ENCODE data around the gene RNF25.

RNF25 gene

GRCh38 chr2:218642786-218643185 lies 29.0 kb downstream of the RNF25 start:
- H3K4me1 ChIP-seq (ENCODE audit: control insufficient read depth in 1 of 2, insufficient read depth in 1 of 2, low read depth in 1 of 2, low read length in 1 of 2), result no peaks in the 10 kb centered on the region
- H3K27ac ChIP-seq, result no peak overlapping the region
- no peak overlapping the region for H3K4me3 ChIP-seq (ENCODE audit: low read depth in 1 of 2, low read length in 1 of 2)
- H3K27me3 ChIP-seq, result no peaks in the 10 kb centered on the region
- H3K9me3 ChIP-seq, result no peaks in the 10 kb centered on the region
- peaks cover 90% of the 10 kb centered on the region for H3K36me3 ChIP-seq
- TF ChIP-seq CTCF (IDR thresholded peaks at IDR 0.05), result no peak

- no peak overlapping the region for H3K27ac ChIP-seq
- no peak overlapping the region for H3K4me3 ChIP-seq (ENCODE audit: low read depth in 1 of 2, low read length in 1 of 2)
- peaks cover 91% of the 10 kb centered on the region for H3K36me3 ChIP-seq
- H3K4me1 ChIP-seq (ENCODE audit: control insufficient read depth in 1 of 2, insufficient read depth in 1 of 2, low read depth in 1 of 2, low read length in 1 of 2), result no peaks in the 10 kb centered on the region
- TF ChIP-seq CTCF (IDR thresholded peaks at IDR 0.05), result no peak
- no peaks in the 10 kb centered on the region for H3K9me3 ChIP-seq
- no peaks in the 10 kb centered on the region for H3K27me3 ChIP-seq
Observed at GRCh38 chr2:218642121-218642656, 29.6 kb downstream of the RNF25 start.

- no peaks in the 10 kb centered on the region for H3K9me3 ChIP-seq
- no peaks in the 10 kb centered on the region for H3K27me3 ChIP-seq
- no peak overlapping the region for H3K4me3 ChIP-seq (ENCODE audit: low read depth in 1 of 2, low read length in 1 of 2)
- TF ChIP-seq CTCF (IDR thresholded peaks at IDR 0.05), result no peak
- H3K36me3 ChIP-seq, result peaks cover 92% of the 10 kb centered on the region
- H3K4me1 ChIP-seq (ENCODE audit: control insufficient read depth in 1 of 2, insufficient read depth in 1 of 2, low read depth in 1 of 2, low read length in 1 of 2), result peaks cover 6% of the 10 kb centered on the region in 2 experiments
- no peak overlapping the region for H3K27ac ChIP-seq
Observed at GRCh38 chr2:218638372-218638771, 33.4 kb downstream of the RNF25 start.

- no peak for TF ChIP-seq CTCF (IDR thresholded peaks at IDR 0.05)
- Histone ChIP-seq H3K4me1 (ENCODE audit: control insufficient read depth in 1 of 2, insufficient read depth in 1 of 2, low read depth in 1 of 2, low read length in 1 of 2) (peaks cover 6% of the 10 kb centered on the region in 2 experiments), H3K27me3 (no peaks in the 10 kb centered on the region), H3K36me3 (peaks cover 78% of the 10 kb centered on the region), H3K9me3 (no peaks in the 10 kb centered on the region), H3K4me3 (ENCODE audit: low read depth in 1 of 2, low read length in 1 of 2) (no peak overlapping the region), H3K27ac (no peak overlapping the region)
Observed at GRCh38 chr2:218635719-218636118, 36.1 kb downstream of the RNF25 start.

- H3K36me3 ChIP-seq, result peaks cover 41% of the 10 kb centered on the region
- H3K9me3 ChIP-seq, result no peaks in the 10 kb centered on the region
- H3K27ac ChIP-seq, result no peak overlapping the region
- TF ChIP-seq CTCF (IDR thresholded peaks at IDR 0.05), result no peak
- H3K4me3 ChIP-seq (ENCODE audit: low read depth in 1 of 2, low read length in 1 of 2), result no peak overlapping the region
- peaks cover 6% of the 10 kb centered on the region in 2 experiments for H3K4me1 ChIP-seq (ENCODE audit: control insufficient read depth in 1 of 2, insufficient read depth in 1 of 2, low read depth in 1 of 2, low read length in 1 of 2)
- no peaks in the 10 kb centered on the region for H3K27me3 ChIP-seq
Observed at GRCh38 chr2:218631837-218632236, 40.0 kb downstream of the RNF25 start.

- no peak overlapping the region for H3K27ac ChIP-seq
- no peak for TF ChIP-seq CTCF (IDR thresholded peaks at IDR 0.05)
- no peaks in the 10 kb centered on the region for H3K27me3 ChIP-seq
- H3K36me3 ChIP-seq, result peaks cover 2% of the 10 kb centered on the region
- no peaks in the 10 kb centered on the region for H3K9me3 ChIP-seq
- no peaks in the 10 kb centered on the region for H3K4me1 ChIP-seq (ENCODE audit: control insufficient read depth in 1 of 2, insufficient read depth in 1 of 2, low read depth in 1 of 2, low read length in 1 of 2)
- no peak overlapping the region for H3K4me3 ChIP-seq (ENCODE audit: low read depth in 1 of 2, low read length in 1 of 2)
Observed at GRCh38 chr2:218627939-218628338, 43.9 kb downstream of the RNF25 start.
